ENCODE data around the gene ATP6V0B.

The ATP6V0B gene

GRCh38 chr1:43942411-43942810 lies 32.3 kb upstream of the ATP6V0B start:
- H3K4me3 ChIP-seq: no peak overlapping the region
- no peak for DNase-seq
- no peak overlapping the region for H3K27ac ChIP-seq
- no peak for TF ChIP-seq CTCF (IDR thresholded peaks at IDR 0.05)
- H3K9me3 ChIP-seq: no peaks in the 10 kb centered on the region
- H3K4me1 ChIP-seq: peaks cover 0 to 24% (median 13%) of the 10 kb centered on the region in 4 donors
- intact Hi-C loops (cut with DNase I; ENCODE audit: low total_unique reads): loop anchor here (10.0 kb wide), 1 partner anchor 92 kb away; the partner anchor contains the start of gene SLC6A9
- H3K36me3 ChIP-seq: no peaks in the 10 kb centered on the region
- no peaks in the 10 kb centered on the region for H3K27me3 ChIP-seq

GRCh38 chr1:43944860-43945259 lies 29.9 kb upstream of the ATP6V0B start:
- Histone ChIP-seq H3K9me3 (no peaks in the 10 kb centered on the region), H3K27ac (no peak overlapping the region), H3K27me3 (no peaks in the 10 kb centered on the region), H3K4me1 (peaks cover 0 to 42% (median 29%) of the 10 kb centered on the region in 4 donors), H3K4me3 (no peak overlapping the region), H3K36me3 (peaks cover 0 to 6% (median 4%) of the 10 kb centered on the region in 3 donors)
- TF ChIP-seq CTCF (IDR thresholded peaks at IDR 0.05): no peak
- intact Hi-C loops (cut with DNase I; ENCODE audit: low total_unique reads): loop anchor here (10.0 kb wide), 1 partner anchor 90 kb away; the partner anchor contains the start of gene SLC6A9
- DNase-seq: peak in 1 of 2 donors; percentile 58

GRCh38 chr1:43945674-43946235 lies 29.0 kb upstream of the ATP6V0B start:
- DNase-seq: no peak
- intact Hi-C loops (cut with DNase I; ENCODE audit: low total_unique reads): loop anchor here (2.0 to 10.0 kb wide), 2 partner anchors 29 to 89 kb away; partner anchors contain the start of genes ATP6V0B and SLC6A9
- peak overlapping the region; percentile 73 to 74 for H3K4me3 ChIP-seq
- no peaks in the 10 kb centered on the region for H3K27me3 ChIP-seq
- H3K36me3 ChIP-seq: peaks cover 0 to 13% (median 6%) of the 10 kb centered on the region in 3 donors
- H3K9me3 ChIP-seq: no peaks in the 10 kb centered on the region
- no peak for TF ChIP-seq CTCF (IDR thresholded peaks at IDR 0.05)
- H3K27ac ChIP-seq: peak overlapping the region; percentile 89 to 94
- peaks cover 0 to 42% (median 29%) of the 10 kb centered on the region in 4 donors for H3K4me1 ChIP-seq

GRCh38 chr1:43946236-43947060 lies 28.3 kb upstream of the ATP6V0B start, which contains the start of gene IPO13:
IPO13 (plus strand) TSS chr1:43946950; CDS start chr1:43947601, 651 bp downstream.
- intact Hi-C loops (cut with DNase I; ENCODE audit: low total_unique reads): loop anchor here (2.0 to 10.0 kb wide), 2 partner anchors 28 to 88 kb away; partner anchors contain the start of genes ATP6V0B and SLC6A9
- H3K36me3 ChIP-seq: peaks cover 0 to 18% (median 6%) of the 10 kb centered on the region in 3 donors
- no peaks in the 10 kb centered on the region for H3K27me3 ChIP-seq
- peaks cover 0 to 42% (median 29%) of the 10 kb centered on the region in 4 donors for H3K4me1 ChIP-seq
- TF ChIP-seq CTCF (IDR thresholded peaks at IDR 0.05): peak; percentile 53 to 72
- peak; percentile 93 to 97 for DNase-seq
- H3K4me3 ChIP-seq: peak within 1 kb of the TSS; percentile 73 to 74
- H3K27ac ChIP-seq: peak within 1 kb of the TSS; percentile 89 to 94
- no peaks in the 10 kb centered on the region for H3K9me3 ChIP-seq

GRCh38 chr1:43947061-43947873 lies 27.5 kb upstream of the ATP6V0B start:
- no peak for TF ChIP-seq CTCF (IDR thresholded peaks at IDR 0.05)
- H3K4me1 ChIP-seq: peaks cover 0 to 42% (median 29%) of the 10 kb centered on the region in 4 donors

More at GRCh38 chr1:43947061-43947873, 27.5 kb upstream of the ATP6V0B start:
- H3K9me3 ChIP-seq: no peaks in the 10 kb centered on the region
- DNase-seq: no peak
- H3K27ac ChIP-seq: peak overlapping the region; percentile 89 to 94
- intact Hi-C loops (cut with DNase I; ENCODE audit: low total_unique reads): loop anchor here (2.0 to 10.0 kb wide), 2 partner anchors 28 to 88 kb away; partner anchors contain the start of genes ATP6V0B and SLC6A9
- peaks cover 0 to 18% (median 6%) of the 10 kb centered on the region in 3 donors for H3K36me3 ChIP-seq
- no peaks in the 10 kb centered on the region for H3K27me3 ChIP-seq
- H3K4me3 ChIP-seq: peak overlapping the region; percentile 73 to 74

Measured in tibial artery (tissue), 4 donors.